ENCODE data around the gene TAS2R46. TPM values are rescaled to one million over a fixed set of nuclear protein-coding genes. Genes with fewer than 3 reads are reported as not detected.
"Not testable (repeated sequence)": the region's sequence is repeated elsewhere in the genome, so short reads cannot be mapped to it uniquely, and the experiment has no call there.

TAS2R46 gene
- polyA plus RNA-seq, 1 donor = 0.35 TPM

- DNase-seq (ENCODE audit: low read depth) = no peak
Observed at GRCh38 chr12:11039171-11039570, 22.9 kb downstream of the TAS2R46 start.

- DNase-seq (ENCODE audit: low read depth) = not testable (repeated sequence)
Observed at GRCh38 chr12:11033959-11034358, 28.1 kb downstream of the TAS2R46 start.

- DNase-seq (ENCODE audit: low read depth) = no peak
Observed at GRCh38 chr12:11031307-11031706, 30.8 kb downstream of the TAS2R46 start, which contains the start of gene TAS2R31. TAS2R31 (minus strand) TSS chr12:11031407; CDS start chr12:11031335, 72 bp downstream.

GRCh38 chr12:11026118-11026517 is 36.0 kb downstream of the TAS2R46 start:
- no peak for DNase-seq (ENCODE audit: low read depth)

- DNase-seq (ENCODE audit: low read depth) = no peak
Observed at GRCh38 chr12:11023387-11023786, 38.7 kb downstream of the TAS2R46 start.

DNA sequence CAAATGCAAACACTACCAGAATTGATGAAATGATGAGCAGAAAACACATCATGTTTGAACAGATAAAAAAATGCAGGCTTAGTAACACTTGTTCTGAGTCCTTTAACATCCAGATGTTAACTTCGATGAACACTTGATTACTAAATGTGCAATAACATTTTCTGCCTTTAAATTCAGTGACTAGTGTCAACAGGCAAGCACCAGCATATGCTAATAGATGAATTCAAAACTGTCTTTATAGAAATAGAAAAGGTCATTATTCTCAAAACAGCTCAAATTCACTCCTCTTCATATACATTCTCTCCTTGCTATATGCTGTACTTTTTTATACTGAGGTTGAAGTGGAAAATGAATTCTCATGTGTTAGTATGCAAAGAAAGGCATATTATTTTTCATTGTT is 39.6 kb downstream of the TAS2R46 start, which contains the start of gene TAS2R19:
TAS2R19 (minus strand) TSS at position 101 of the 400 bp plus-strand sequence; CDS start at position 52, 49 bp downstream.
- DNase-seq (ENCODE audit: low read depth) = no peak

GRCh38 chr12:11016937-11017336 is 45.2 kb downstream of the TAS2R46 start:
- no peak for DNase-seq (ENCODE audit: low read depth)

DNA sequence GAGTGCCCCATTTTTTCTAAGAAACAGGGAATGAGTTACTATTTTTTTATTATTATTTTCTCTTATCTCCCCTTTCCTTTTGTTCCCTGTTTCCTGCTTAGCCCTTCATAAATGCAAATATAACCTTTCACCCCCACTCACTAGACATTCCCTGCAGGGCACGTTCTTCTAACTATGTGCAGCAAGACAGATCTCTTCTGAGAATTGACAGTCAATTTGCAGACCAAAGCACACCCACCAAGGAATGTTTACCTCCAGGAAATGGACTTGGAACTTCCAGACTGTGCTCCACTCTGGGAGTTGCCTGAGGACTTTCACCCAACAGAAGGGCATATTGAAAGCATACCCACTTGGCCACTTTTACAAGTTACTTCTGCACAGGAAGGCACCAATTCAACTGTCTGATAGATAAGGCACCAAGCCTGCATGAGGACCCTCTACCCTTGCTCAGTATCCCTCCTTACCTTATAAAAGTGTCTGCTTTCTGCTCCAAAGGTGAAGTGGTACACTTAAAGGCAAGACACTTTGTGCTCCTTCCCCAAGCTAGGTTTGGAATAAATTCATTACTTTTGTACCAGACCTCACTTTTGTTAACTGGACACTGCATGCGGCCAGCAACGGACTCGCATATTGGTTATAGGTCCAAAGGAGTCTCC is 46.2 kb downstream of the TAS2R46 start:
- no peak for DNase-seq (ENCODE audit: low read depth)

- DNase-seq (ENCODE audit: low read depth) = no peak
Observed at GRCh38 chr12:11014234-11014633, 47.9 kb downstream of the TAS2R46 start.

Other genes with a start within 250 kb of the TAS2R46 start
- gene TAS2R10, start 235.9 kb downstream of the TAS2R46 start, polyA plus RNA-seq (ENCODE audit: insufficient read length) = 1.1 TPM
- 4.1 TPM for gene PRR4, start 212.8 kb downstream of the TAS2R46 start, polyA plus RNA-seq (ENCODE audit: insufficient read length)
- gene PRH1, start 178.0 kb downstream of the TAS2R46 start, polyA plus RNA-seq (ENCODE audit: insufficient read length) = 7.3 TPM
- 0.11 TPM for gene TAS2R13, start 152.7 kb downstream of the TAS2R46 start, polyA plus RNA-seq (ENCODE audit: insufficient read length)
- 0.33 TPM for gene PRH2, start 133.1 kb downstream of the TAS2R46 start, polyA plus RNA-seq (ENCODE audit: insufficient read length)
- gene TAS2R14, start 123.0 kb downstream of the TAS2R46 start, polyA plus RNA-seq (ENCODE audit: insufficient read length) = 3.5 TPM
- gene TAS2R50, start 75.4 kb downstream of the TAS2R46 start, polyA plus RNA-seq (ENCODE audit: insufficient read length) = not detected
- gene TAS2R20, start 64.0 kb downstream of the TAS2R46 start, polyA plus RNA-seq (ENCODE audit: insufficient read length) = 1.4 TPM
- gene TAS2R19, start 39.7 kb downstream of the TAS2R46 start, polyA plus RNA-seq (ENCODE audit: insufficient read length) = 1.3 TPM
- gene TAS2R31, start 30.9 kb downstream of the TAS2R46 start, polyA plus RNA-seq (ENCODE audit: insufficient read length) = 0.73 TPM
- 0.35 TPM for gene TAS2R43, start 30.0 kb upstream of the TAS2R46 start, polyA plus RNA-seq (ENCODE audit: insufficient read length)
- 0.39 TPM for gene TAS2R30, start 72.3 kb upstream of the TAS2R46 start, polyA plus RNA-seq (ENCODE audit: insufficient read length)
- gene SMIM10L1, start 108.9 kb upstream of the TAS2R46 start, polyA plus RNA-seq (ENCODE audit: insufficient read length) = 12.3 TPM
- gene TAS2R42, start 124.6 kb upstream of the TAS2R46 start, polyA plus RNA-seq (ENCODE audit: insufficient read length) = not detected
- gene PRB3, start 207.4 kb upstream of the TAS2R46 start, polyA plus RNA-seq (ENCODE audit: insufficient read length) = not detected
- gene PRB4, start 248.1 kb upstream of the TAS2R46 start, polyA plus RNA-seq (ENCODE audit: insufficient read length) = not detected

Measured in forelimb muscle (tissue), 1 donor.